Calu3 (cell line): ENCODE results near the gene LPAR1. TPM values are rescaled to one million over a fixed set of nuclear protein-coding genes. Genes with fewer than 3 reads are reported as not detected.

Source experiments
- BruUV-seq: library from RNA; stranded (reverse); fragments of 400-500 nt; replicated peaks from 2 replicates; lab custom pipeline; 2021; lab: Mats Ljungman, UMichigan
- CTCF ChIA-PET: fragments of 300-600 bp; sonication (Branson Sonifier 250); formaldehyde crosslinking; loops from one replicate; lab custom pipeline; 2022; ENCODE audit warnings: antibody characterized with exemption; lab: Charles Lee
- DNase-seq: peaks from one replicate; pipeline ENCODE4 v3.0.0; 2022
- H3K27ac Mint-ChIP-seq: one replicate; pipeline ENCODE4 v1.8.0; 2022; ENCODE audit warnings: mixed read lengths; ENCODE audit not compliant: unreplicated experiment
- H3K27me3 Mint-ChIP-seq: one replicate; pipeline ENCODE4 v1.8.0; 2022; ENCODE audit warnings: mixed read lengths; ENCODE audit not compliant: unreplicated experiment
- H3K36me3 Mint-ChIP-seq: one replicate; pipeline ENCODE4 v1.8.0; 2022; ENCODE audit warnings: mild to moderate bottlenecking, moderate library complexity, mixed read lengths; ENCODE audit not compliant: insufficient read depth, unreplicated experiment
- H3K4me1 Mint-ChIP-seq: one replicate; pipeline ENCODE4 v1.8.0; 2022; ENCODE audit warnings: mild to moderate bottlenecking, low read depth, mixed read lengths; ENCODE audit not compliant: unreplicated experiment
- H3K4me3 Mint-ChIP-seq: one replicate; pipeline ENCODE4 v1.8.0; 2022; ENCODE audit warnings: mild to moderate bottlenecking, low read depth, moderate library complexity, mixed read lengths; ENCODE audit not compliant: unreplicated experiment
- H3K9me3 Mint-ChIP-seq: one replicate; pipeline ENCODE4 v1.8.0; 2022; ENCODE audit warnings: low read depth, mixed read lengths; ENCODE audit not compliant: unreplicated experiment
- intact Hi-C: fragments of 100-400 bp; cut with micrococcal nuclease; formaldehyde crosslinking; loops from one replicate; pipeline ENCODE4 v1.10.0; 2022; ENCODE audit not compliant: unreplicated experiment
- total RNA-seq: library from RNA; stranded (reverse); gene quantifications from 2 replicates; pipeline ENCODE4 v1.2.3, GENCODE V29; 2022
- TF ChIP-seq, protein P1 (sequence below): fragments of 200-600 bp; IDR thresholded peaks from one replicate; pipeline ENCODE4 v1.8.0; 2022; ENCODE audit warnings: antibody characterized with exemption; ENCODE audit not compliant: unreplicated experiment

The LPAR1 gene
- total RNA-seq, 1 experiment from 2014 or later = 6.3 TPM

DNA sequence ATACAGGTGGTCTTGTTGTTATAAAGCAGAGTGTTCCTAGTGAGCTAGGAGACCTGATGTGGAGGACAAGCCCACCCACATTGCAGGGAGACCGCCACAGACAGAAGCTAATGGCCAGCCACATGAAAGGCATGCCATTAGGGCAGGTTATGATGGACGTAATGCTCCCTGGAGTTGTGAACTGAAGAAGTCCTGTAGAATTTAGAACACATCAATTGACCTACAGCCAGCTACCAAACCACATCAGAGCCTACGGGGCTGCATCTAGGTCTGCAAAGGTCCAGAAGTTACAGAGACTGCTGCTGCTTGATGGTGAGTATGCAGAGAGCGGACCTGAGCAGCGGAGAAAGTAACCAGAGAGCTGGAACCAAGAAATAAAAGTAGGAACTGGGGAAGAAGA lies 116.6 kb downstream of the LPAR1 start:
- Mint-ChIP-seq H3K27ac (no peak overlapping the region), H3K36me3 (peaks cover 6% of the 10 kb centered on the region), H3K4me3 (no peak overlapping the region), H3K4me1 (peaks cover 37% of the 10 kb centered on the region), H3K27me3 (no peaks in the 10 kb centered on the region), H3K9me3 (no peaks in the 10 kb centered on the region)
- intact Hi-C loops = no loop called here
- no peak for DNase-seq
- CTCF ChIA-PET = no interaction called here
- TF ChIP-seq, protein P1, sequence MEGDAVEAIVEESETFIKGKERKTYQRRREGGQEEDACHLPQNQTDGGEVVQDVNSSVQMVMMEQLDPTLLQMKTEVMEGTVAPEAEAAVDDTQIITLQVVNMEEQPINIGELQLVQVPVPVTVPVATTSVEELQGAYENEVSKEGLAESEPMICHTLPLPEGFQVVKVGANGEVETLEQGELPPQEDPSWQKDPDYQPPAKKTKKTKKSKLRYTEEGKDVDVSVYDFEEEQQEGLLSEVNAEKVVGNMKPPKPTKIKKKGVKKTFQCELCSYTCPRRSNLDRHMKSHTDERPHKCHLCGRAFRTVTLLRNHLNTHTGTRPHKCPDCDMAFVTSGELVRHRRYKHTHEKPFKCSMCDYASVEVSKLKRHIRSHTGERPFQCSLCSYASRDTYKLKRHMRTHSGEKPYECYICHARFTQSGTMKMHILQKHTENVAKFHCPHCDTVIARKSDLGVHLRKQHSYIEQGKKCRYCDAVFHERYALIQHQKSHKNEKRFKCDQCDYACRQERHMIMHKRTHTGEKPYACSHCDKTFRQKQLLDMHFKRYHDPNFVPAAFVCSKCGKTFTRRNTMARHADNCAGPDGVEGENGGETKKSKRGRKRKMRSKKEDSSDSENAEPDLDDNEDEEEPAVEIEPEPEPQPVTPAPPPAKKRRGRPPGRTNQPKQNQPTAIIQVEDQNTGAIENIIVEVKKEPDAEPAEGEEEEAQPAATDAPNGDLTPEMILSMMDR = no peak
- BruUV-seq = no TSS peak

DNA sequence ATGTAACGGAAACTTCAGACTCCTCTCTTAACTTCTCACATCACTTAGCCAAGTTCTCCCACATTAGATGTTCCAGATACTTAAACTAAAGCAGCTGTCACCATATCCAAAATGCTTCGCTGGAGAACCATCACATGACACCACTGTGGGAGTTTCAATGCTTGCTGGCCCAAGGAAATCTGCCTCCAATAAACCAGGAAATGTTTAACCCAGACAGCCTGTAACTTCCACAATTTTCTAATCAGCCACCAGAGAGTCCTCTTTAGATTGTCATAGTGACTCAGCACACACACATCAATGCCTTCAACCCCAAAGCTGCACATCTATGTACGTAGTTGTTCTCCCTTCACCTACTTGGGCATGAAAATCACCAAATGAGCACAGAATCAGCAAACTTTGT lies 118.7 kb downstream of the LPAR1 start:
- Mint-ChIP-seq H3K27me3 (no peaks in the 10 kb centered on the region), H3K27ac (peak overlapping the region; percentile 81), H3K4me1 (peaks cover 32% of the 10 kb centered on the region), H3K9me3 (no peaks in the 10 kb centered on the region), H3K4me3 (peak overlapping the region; percentile 28), H3K36me3 (peaks cover 4% of the 10 kb centered on the region)
- TF ChIP-seq, protein P1 = no peak
- intact Hi-C loops = no loop called here
- DNase-seq = peak; percentile 5
- no TSS peak for BruUV-seq
- CTCF ChIA-PET = no interaction called here

DNA sequence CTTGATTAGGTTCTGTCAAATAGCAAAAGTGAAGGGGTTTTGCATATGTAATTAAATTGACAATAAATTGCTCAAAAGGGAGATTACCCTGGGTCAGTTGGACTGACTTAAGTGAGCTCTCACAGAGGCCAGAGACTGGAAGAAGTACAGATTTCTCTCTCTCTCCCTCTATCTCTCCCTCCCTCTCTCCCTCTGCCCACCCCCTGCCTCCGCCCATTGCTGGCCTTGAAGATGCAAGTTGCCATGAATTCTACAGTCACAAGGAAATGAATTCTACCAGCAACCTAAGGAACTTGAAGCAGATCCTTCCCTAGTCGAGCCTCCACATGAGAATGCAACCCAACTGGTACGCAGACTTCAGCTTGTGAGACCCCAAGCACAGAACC lies 119.2 kb downstream of the LPAR1 start:
- peaks cover 4% of the 10 kb centered on the region for H3K36me3 Mint-ChIP-seq
- intact Hi-C loops = no loop called here
- BruUV-seq = no TSS peak
- no peak overlapping the region for H3K27ac Mint-ChIP-seq
- CTCF ChIA-PET = no interaction called here
- no peak overlapping the region for H3K4me3 Mint-ChIP-seq
- no peak for DNase-seq
- no peaks in the 10 kb centered on the region for H3K27me3 Mint-ChIP-seq
- H3K4me1 Mint-ChIP-seq = peaks cover 32% of the 10 kb centered on the region
- H3K9me3 Mint-ChIP-seq = peaks cover 2% of the 10 kb centered on the region
- TF ChIP-seq, protein P1 = no peak

DNA sequence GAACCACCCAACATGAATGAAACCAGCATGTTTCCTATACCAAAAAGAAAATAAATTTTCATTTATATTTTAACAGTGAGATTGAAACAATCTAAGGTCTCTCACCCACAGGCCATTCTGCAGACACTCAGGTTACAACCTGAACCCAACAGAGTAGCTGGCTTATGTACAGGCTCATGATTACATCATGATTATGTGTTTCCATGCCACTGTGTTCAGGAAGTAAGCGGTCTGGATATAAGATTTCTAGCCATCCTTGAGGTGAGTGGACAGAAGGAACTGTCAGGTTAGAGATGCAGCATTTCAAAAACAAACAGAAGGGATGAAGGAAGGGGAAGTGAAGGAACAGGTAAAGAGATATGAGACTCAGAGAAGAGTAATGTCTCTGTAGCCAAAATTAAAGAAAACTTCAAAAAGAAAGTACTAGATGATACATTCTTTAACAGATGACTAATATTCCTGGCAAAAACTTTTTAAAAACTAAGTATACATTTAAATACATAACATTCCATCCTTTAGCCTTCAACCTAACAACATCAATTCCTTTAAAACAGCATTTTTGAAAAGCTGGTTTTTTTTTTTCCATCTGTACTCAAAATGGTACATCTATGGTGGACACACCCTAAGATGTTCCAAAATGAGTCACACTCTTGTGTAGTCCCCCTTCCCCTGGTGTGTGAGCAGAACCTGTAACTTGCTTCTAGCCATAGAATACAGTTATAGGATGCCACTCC lies 119.8 kb downstream of the LPAR1 start:
- no peaks in the 10 kb centered on the region for H3K27me3 Mint-ChIP-seq
- peaks cover 4% of the 10 kb centered on the region for H3K36me3 Mint-ChIP-seq
- peaks cover 32% of the 10 kb centered on the region for H3K4me1 Mint-ChIP-seq
- intact Hi-C loops = no loop called here
- H3K9me3 Mint-ChIP-seq = peaks cover 3% of the 10 kb centered on the region
- CTCF ChIA-PET = no interaction called here
- no peak overlapping the region for H3K4me3 Mint-ChIP-seq
- TF ChIP-seq, protein P1 = no peak
- H3K27ac Mint-ChIP-seq = no peak overlapping the region
- no TSS peak for BruUV-seq
- DNase-seq = no peak
